Right lobe of liver (tissue), 4 donors: ENCODE measurements around the gene PLA2G4A.

Experiments used
- POLR2A ChIP-seq: fragments of 450-650 bp; IDR thresholded peaks from one replicate; pipeline ENCODE4 v1.6.1; 2017; ENCODE audit warnings: antibody characterized with exemption, mild to moderate bottlenecking
- TF ChIP-seq, protein P1 (sequence below), 4 donors: fragments of 200-600 bp in 3 of 4; fragments of 450-650 bp in 1 of 4; IDR thresholded peaks; one replicate each; pipeline versions ENCODE4 v1.5.1 to v1.8.0; 2016 to 2022; ENCODE audit warnings: antibody characterized with exemption in 4 of 4, mild to moderate bottlenecking in 2 of 4
- donor health status: DM: no; HTN: no; CAD: no.
- donor health status: DM: no; HTN: no; CAD: no.
- donor health status: DM: no; HTN: yes; CAD: no.

DNA sequence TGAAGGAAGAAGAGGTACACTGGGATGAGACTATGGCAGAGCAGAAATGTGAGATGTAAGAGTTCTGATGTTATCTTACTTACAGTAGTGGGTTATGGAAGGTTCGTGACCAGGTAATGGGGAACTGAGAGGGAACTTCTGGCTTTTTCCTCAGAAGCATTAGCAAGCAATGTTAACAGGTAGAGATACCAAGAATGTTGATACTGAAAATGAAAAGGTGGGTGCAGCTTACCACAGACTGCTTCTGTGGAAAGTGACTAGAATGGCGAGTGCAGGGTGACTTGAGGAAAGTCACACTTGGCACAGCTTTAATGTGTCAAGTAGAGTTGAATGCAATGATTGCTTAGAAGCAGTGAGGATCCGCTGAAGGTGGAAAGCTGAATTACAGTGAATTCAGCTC lies 70.8 kb downstream of the PLA2G4A start:
- no peak for TF ChIP-seq POLR2A
- TF ChIP-seq, protein P1, sequence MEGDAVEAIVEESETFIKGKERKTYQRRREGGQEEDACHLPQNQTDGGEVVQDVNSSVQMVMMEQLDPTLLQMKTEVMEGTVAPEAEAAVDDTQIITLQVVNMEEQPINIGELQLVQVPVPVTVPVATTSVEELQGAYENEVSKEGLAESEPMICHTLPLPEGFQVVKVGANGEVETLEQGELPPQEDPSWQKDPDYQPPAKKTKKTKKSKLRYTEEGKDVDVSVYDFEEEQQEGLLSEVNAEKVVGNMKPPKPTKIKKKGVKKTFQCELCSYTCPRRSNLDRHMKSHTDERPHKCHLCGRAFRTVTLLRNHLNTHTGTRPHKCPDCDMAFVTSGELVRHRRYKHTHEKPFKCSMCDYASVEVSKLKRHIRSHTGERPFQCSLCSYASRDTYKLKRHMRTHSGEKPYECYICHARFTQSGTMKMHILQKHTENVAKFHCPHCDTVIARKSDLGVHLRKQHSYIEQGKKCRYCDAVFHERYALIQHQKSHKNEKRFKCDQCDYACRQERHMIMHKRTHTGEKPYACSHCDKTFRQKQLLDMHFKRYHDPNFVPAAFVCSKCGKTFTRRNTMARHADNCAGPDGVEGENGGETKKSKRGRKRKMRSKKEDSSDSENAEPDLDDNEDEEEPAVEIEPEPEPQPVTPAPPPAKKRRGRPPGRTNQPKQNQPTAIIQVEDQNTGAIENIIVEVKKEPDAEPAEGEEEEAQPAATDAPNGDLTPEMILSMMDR (IDR thresholded peaks at IDR 0.05), result no peak
